ENCODE measurements around the gene TCL1A.

TCL1A gene

GRCh38 chr14:95701846-95702221, 12.1 kb downstream of the TCL1A start:
- H3K4me2 ChIP-seq (ENCODE audit: low read length, poor library complexity, severe bottlenecking): no peak overlapping the region
- H3K14ac ChIP-seq (ENCODE audit: low read length in 2 of 2): no peak overlapping the region
- no peak overlapping the region for H2BK15ac ChIP-seq (ENCODE audit: low read depth, poor library complexity, severe bottlenecking)
- no peak overlapping the region for H3K4me3 ChIP-seq (ENCODE audit: insufficient read depth in 1 of 2, low read depth in 1 of 2, low read length in 2 of 2)
- no peak overlapping the region for H3K18ac ChIP-seq (ENCODE audit: low read depth in 1 of 2, low read length in 2 of 2)
- H3K36me3 ChIP-seq (ENCODE audit: control insufficient read depth in 1 of 2, insufficient read depth in 2 of 2, low read depth in 1 of 2, low read length in 2 of 2): no peaks in the 10 kb centered on the region
- no peak overlapping the region for H2BK12ac ChIP-seq (ENCODE audit: low read length in 2 of 2)
- no peak overlapping the region for H3K9ac ChIP-seq (ENCODE audit: low read length)
- H4K91ac ChIP-seq (ENCODE audit: low read length): no peak overlapping the region
- no peak for DNase-seq
- WGBS: 46% methylated on average over 4 of the region's 4 CpGs
- H3K9me3 ChIP-seq (ENCODE audit: control insufficient read depth, low read length): no peaks in the 10 kb centered on the region
- H3K4ac ChIP-seq (ENCODE audit: low read depth in 1 of 2, low read length in 2 of 2): no peak overlapping the region
- no peak overlapping the region for H2BK120ac ChIP-seq (ENCODE audit: low read depth, low read length)
- H4K8ac ChIP-seq (ENCODE audit: low read length): no peak overlapping the region
- no peak overlapping the region for H2AFZ ChIP-seq (ENCODE audit: low read depth, low read length)
- H3K27ac ChIP-seq (ENCODE audit: low read length, poor library complexity, severe bottlenecking): no peak overlapping the region
- no peaks in the 10 kb centered on the region for H3K4me1 ChIP-seq (ENCODE audit: control insufficient read depth, insufficient read depth, low read depth, low read length)
- no peak overlapping the region for H2BK5ac ChIP-seq (ENCODE audit: low read depth, low read length, poor library complexity, severe bottlenecking)
- H3K27me3 ChIP-seq (ENCODE audit: control insufficient read depth in 1 of 2, insufficient read depth in 1 of 2, low read length in 2 of 2): peaks cover 0 to 33% of the 10 kb centered on the region in 2 experiments
- H3K79me1 ChIP-seq (replicated peaks; ENCODE audit: low read length, poor library complexity, severe bottlenecking): no peaks in the 10 kb centered on the region
- no peak overlapping the region for H2AK5ac ChIP-seq (ENCODE audit: low read length, severe bottlenecking)
- no peak overlapping the region for H3K23ac ChIP-seq (ENCODE audit: low read length in 2 of 2)

GRCh38 chr14:95700221-95700976, 13.5 kb downstream of the TCL1A start:
- Histone ChIP-seq H3K9ac (ENCODE audit: low read length) (no peak overlapping the region), H2BK5ac (ENCODE audit: low read depth, low read length, poor library complexity, severe bottlenecking) (no peak overlapping the region), H3K4me2 (ENCODE audit: low read length, poor library complexity, severe bottlenecking) (no peak overlapping the region), H2AK5ac (ENCODE audit: low read length, severe bottlenecking) (no peak overlapping the region), H2BK15ac (ENCODE audit: low read depth, poor library complexity, severe bottlenecking) (no peak overlapping the region), H3K18ac (ENCODE audit: low read depth in 1 of 2, low read length in 2 of 2) (no peak overlapping the region), H2BK12ac (ENCODE audit: low read length in 2 of 2) (no peak overlapping the region), H3K27ac (ENCODE audit: low read length, poor library complexity, severe bottlenecking) (no peak overlapping the region), H3K4ac (ENCODE audit: low read depth in 1 of 2, low read length in 2 of 2) (no peak overlapping the region), H4K8ac (ENCODE audit: low read length) (no peak overlapping the region), H3K79me1 (replicated peaks; ENCODE audit: low read length, poor library complexity, severe bottlenecking) (no peaks in the 10 kb centered on the region), H3K4me1 (ENCODE audit: control insufficient read depth, insufficient read depth, low read depth, low read length) (no peaks in the 10 kb centered on the region), H2BK120ac (ENCODE audit: low read depth, low read length) (no peak overlapping the region), H3K9me3 (ENCODE audit: control insufficient read depth, low read length) (no peaks in the 10 kb centered on the region), H3K27me3 (ENCODE audit: control insufficient read depth in 1 of 2, insufficient read depth in 1 of 2, low read length in 2 of 2) (peaks cover 0 to 33% of the 10 kb centered on the region in 2 experiments), H4K91ac (ENCODE audit: low read length) (no peak overlapping the region), H3K14ac (ENCODE audit: low read length in 2 of 2) (no peak overlapping the region), H3K36me3 (ENCODE audit: control insufficient read depth in 1 of 2, insufficient read depth in 2 of 2, low read depth in 1 of 2, low read length in 2 of 2) (no peaks in the 10 kb centered on the region), H2AFZ (ENCODE audit: low read depth, low read length) (no peak overlapping the region), H3K23ac (ENCODE audit: low read length in 2 of 2) (no peak overlapping the region), H3K4me3 (ENCODE audit: insufficient read depth in 1 of 2, low read depth in 1 of 2, low read length in 2 of 2) (no peak overlapping the region)
- WGBS: 50% methylated on average over 2 of the region's 5 CpGs
- DNase-seq: no peak

- no peak overlapping the region for H3K4me3 ChIP-seq (ENCODE audit: insufficient read depth in 1 of 2, low read depth in 1 of 2, low read length in 2 of 2)
- H3K27me3 ChIP-seq (ENCODE audit: control insufficient read depth in 1 of 2, insufficient read depth in 1 of 2, low read length in 2 of 2): peaks cover 0 to 35% of the 10 kb centered on the region in 2 experiments
- no peak overlapping the region for H3K27ac ChIP-seq (ENCODE audit: low read length, poor library complexity, severe bottlenecking)
- H3K18ac ChIP-seq (ENCODE audit: low read depth in 1 of 2, low read length in 2 of 2): no peak overlapping the region
- no peaks in the 10 kb centered on the region for H3K79me1 ChIP-seq (replicated peaks; ENCODE audit: low read length, poor library complexity, severe bottlenecking)
- no peak overlapping the region for H2BK12ac ChIP-seq (ENCODE audit: low read length in 2 of 2)
- H2BK5ac ChIP-seq (ENCODE audit: low read depth, low read length, poor library complexity, severe bottlenecking): no peak overlapping the region
- no peak overlapping the region for H4K91ac ChIP-seq (ENCODE audit: low read length)
- H2BK120ac ChIP-seq (ENCODE audit: low read depth, low read length): no peak overlapping the region
- DNase-seq: no peak
- H3K4ac ChIP-seq (ENCODE audit: low read depth in 1 of 2, low read length in 2 of 2): no peak overlapping the region
- H3K9me3 ChIP-seq (ENCODE audit: control insufficient read depth, low read length): no peaks in the 10 kb centered on the region
- no peak overlapping the region for H3K14ac ChIP-seq (ENCODE audit: low read length in 2 of 2)
- no peaks in the 10 kb centered on the region for H3K4me1 ChIP-seq (ENCODE audit: control insufficient read depth, insufficient read depth, low read depth, low read length)
- H4K8ac ChIP-seq (ENCODE audit: low read length): no peak overlapping the region
- no peak overlapping the region for H2AFZ ChIP-seq (ENCODE audit: low read depth, low read length)
- H3K4me2 ChIP-seq (ENCODE audit: low read length, poor library complexity, severe bottlenecking): no peak overlapping the region
- no peak overlapping the region for H3K9ac ChIP-seq (ENCODE audit: low read length)
- H2BK15ac ChIP-seq (ENCODE audit: low read depth, poor library complexity, severe bottlenecking): no peak overlapping the region
- H3K23ac ChIP-seq (ENCODE audit: low read length in 2 of 2): no peak overlapping the region
- no peak overlapping the region for H2AK5ac ChIP-seq (ENCODE audit: low read length, severe bottlenecking)
- 44% methylated on average over 5 of the region's 5 CpGs for WGBS
- H3K36me3 ChIP-seq (ENCODE audit: control insufficient read depth in 1 of 2, insufficient read depth in 2 of 2, low read depth in 1 of 2, low read length in 2 of 2): no peaks in the 10 kb centered on the region
Measured at GRCh38 chr14:95699412-95699811, 14.5 kb downstream of the TCL1A start.

GRCh38 chr14:95698287-95698686, 15.6 kb downstream of the TCL1A start:
- DNase-seq: no peak
- Histone ChIP-seq H3K23ac (ENCODE audit: low read length in 2 of 2) (no peak overlapping the region), H2AFZ (ENCODE audit: low read depth, low read length) (no peak overlapping the region), H2BK15ac (ENCODE audit: low read depth, poor library complexity, severe bottlenecking) (no peak overlapping the region), H2BK12ac (ENCODE audit: low read length in 2 of 2) (no peak overlapping the region), H2BK5ac (ENCODE audit: low read depth, low read length, poor library complexity, severe bottlenecking) (no peak overlapping the region), H3K9ac (ENCODE audit: low read length) (no peak overlapping the region), H3K79me1 (replicated peaks; ENCODE audit: low read length, poor library complexity, severe bottlenecking) (no peaks in the 10 kb centered on the region), H3K4me2 (ENCODE audit: low read length, poor library complexity, severe bottlenecking) (no peak overlapping the region), H4K91ac (ENCODE audit: low read length) (no peak overlapping the region), H3K18ac (ENCODE audit: low read depth in 1 of 2, low read length in 2 of 2) (no peak overlapping the region), H3K4me3 (ENCODE audit: insufficient read depth in 1 of 2, low read depth in 1 of 2, low read length in 2 of 2) (no peak overlapping the region), H4K8ac (ENCODE audit: low read length) (no peak overlapping the region), H3K14ac (ENCODE audit: low read length in 2 of 2) (no peak overlapping the region), H3K4ac (ENCODE audit: low read depth in 1 of 2, low read length in 2 of 2) (no peak overlapping the region), H3K9me3 (ENCODE audit: control insufficient read depth, low read length) (no peaks in the 10 kb centered on the region), H3K27ac (ENCODE audit: low read length, poor library complexity, severe bottlenecking) (no peak overlapping the region), H2BK120ac (ENCODE audit: low read depth, low read length) (no peak overlapping the region), H3K4me1 (ENCODE audit: control insufficient read depth, insufficient read depth, low read depth, low read length) (no peaks in the 10 kb centered on the region), H3K36me3 (ENCODE audit: control insufficient read depth in 1 of 2, insufficient read depth in 2 of 2, low read depth in 1 of 2, low read length in 2 of 2) (no peaks in the 10 kb centered on the region), H2AK5ac (ENCODE audit: low read length, severe bottlenecking) (no peak overlapping the region), H3K27me3 (ENCODE audit: control insufficient read depth in 1 of 2, insufficient read depth in 1 of 2, low read length in 2 of 2) (peaks cover 0 to 35% of the 10 kb centered on the region in 2 experiments)
